ENCODE data around the gene NEURL3. TPM values are rescaled to one million over a fixed set of nuclear protein-coding genes. Genes with fewer than 3 reads are reported as not detected.

The NEURL3 gene
- total and polyA plus RNA-seq, 2 experiments from 2014 or later: not detected

GRCh38 chr2:96524482-96525210 lies 19.5 kb upstream of the NEURL3 start:
- TF ChIP-seq EZH2 (IDR thresholded peaks at IDR 0.05; ENCODE audit: insufficient read depth, poor library complexity, severe bottlenecking) (no peak), EZH2phosphoT487 (IDR thresholded peaks at IDR 0.05; ENCODE audit: insufficient read depth, low read depth) (no peak)
- 70 to 74% methylated on average over 15 of the region's 15 CpGs for WGBS, 2 experiments (ENCODE audit: low coverage in 1 of 2, low lambda C conversion rate in 2 of 2, missing lambda C conversion rate in 2 of 2)
- Histone ChIP-seq H3K27me3 (replicated peaks; ENCODE audit: insufficient read depth) (no peaks in the 10 kb centered on the region), H3K9me3 (ENCODE audit: low read depth) (no peaks in the 10 kb centered on the region), H3K9ac (no peak overlapping the region), H3K27ac (no peak overlapping the region), H3K9me2 (ENCODE audit: insufficient read depth) (no peaks in the 10 kb centered on the region), H3K4me1 (ENCODE audit: insufficient read depth) (peaks cover 18% of the 10 kb centered on the region), H2AFZ (no peak overlapping the region), H4K20me1 (ENCODE audit: insufficient read depth) (no peaks in the 10 kb centered on the region), H3K36me3 (ENCODE audit: low read depth) (no peaks in the 10 kb centered on the region), H3F3A (ENCODE audit: insufficient read depth) (peaks cover 5% of the 10 kb centered on the region; the same call in 1 of the 2 replicates), H3K79me2 (ENCODE audit: insufficient read depth) (no peaks in the 10 kb centered on the region), H3K4me3 (no peak overlapping the region), H3K4me2 (ENCODE audit: unreplicated experiment) (peak overlapping the region; percentile 65)
- no peak for DNase-seq
- in situ Hi-C loops (cut with MboI): loop anchor here (25.0 kb wide), 2 partner anchors 237 to 512 kb away; no protein-coding TSS in a partner anchor

- Histone ChIP-seq H2AFZ (no peak overlapping the region), H3K4me2 (ENCODE audit: unreplicated experiment) (peak overlapping the region; percentile 65), H3K27ac (0 out of 2 replicates have a peak overlapping the region, but pooled peaks have one; percentile 16), H3K9ac (0 out of 2 replicates have a peak overlapping the region, but pooled peaks have one; percentile 8), H3K27me3 (replicated peaks; ENCODE audit: insufficient read depth) (no peaks in the 10 kb centered on the region), H3K36me3 (ENCODE audit: low read depth) (no peaks in the 10 kb centered on the region), H3K4me3 (no peak overlapping the region), H3K79me2 (ENCODE audit: insufficient read depth) (no peaks in the 10 kb centered on the region), H3K9me3 (ENCODE audit: low read depth) (no peaks in the 10 kb centered on the region), H3K9me2 (ENCODE audit: insufficient read depth) (no peaks in the 10 kb centered on the region), H3K4me1 (ENCODE audit: insufficient read depth) (peaks cover 18% of the 10 kb centered on the region), H4K20me1 (ENCODE audit: insufficient read depth) (no peaks in the 10 kb centered on the region), H3F3A (ENCODE audit: insufficient read depth) (peaks cover 5% of the 10 kb centered on the region; the same call in 1 of the 2 replicates)
- in situ Hi-C loops (cut with MboI): loop anchor here (25.0 kb wide), 2 partner anchors 237 to 512 kb away; no protein-coding TSS in a partner anchor
- TF ChIP-seq EZH2phosphoT487 (IDR thresholded peaks at IDR 0.05; ENCODE audit: insufficient read depth, low read depth): no peak
- no peak for TF ChIP-seq EZH2 (IDR thresholded peaks at IDR 0.05; ENCODE audit: insufficient read depth, poor library complexity, severe bottlenecking)
- 2 to 5% methylated on average over 11 of the region's 11 CpGs for WGBS, 2 experiments (ENCODE audit: low coverage in 1 of 2, low lambda C conversion rate in 2 of 2, missing lambda C conversion rate in 2 of 2)
- peak; percentile 83 for DNase-seq
Measured at GRCh38 chr2:96523659-96524481, 18.7 kb upstream of the NEURL3 start.

GRCh38 chr2:96522304-96523203 lies 17.4 kb upstream of the NEURL3 start:
- in situ Hi-C loops (cut with MboI): loop anchor here (25.0 kb wide), 2 partner anchors 235 to 510 kb away; no protein-coding TSS in a partner anchor
- peaks cover 5% of the 10 kb centered on the region; the same call in 1 of the 2 replicates for H3F3A ChIP-seq (ENCODE audit: insufficient read depth)
- no peak overlapping the region for H3K9ac ChIP-seq
- H4K20me1 ChIP-seq (ENCODE audit: insufficient read depth): no peaks in the 10 kb centered on the region
- H3K9me2 ChIP-seq (ENCODE audit: insufficient read depth): no peaks in the 10 kb centered on the region
- no peaks in the 10 kb centered on the region for H3K36me3 ChIP-seq (ENCODE audit: low read depth)
- WGBS, 2 experiments (ENCODE audit: low coverage in 1 of 2, low lambda C conversion rate in 2 of 2, missing lambda C conversion rate in 2 of 2): 63 to 65% methylated on average over 9 of the region's 9 CpGs
- peaks cover 12% of the 10 kb centered on the region for H3K4me1 ChIP-seq (ENCODE audit: insufficient read depth)
- no peak for DNase-seq
- TF ChIP-seq EZH2 (IDR thresholded peaks at IDR 0.05; ENCODE audit: insufficient read depth, poor library complexity, severe bottlenecking) (no peak), EZH2phosphoT487 (IDR thresholded peaks at IDR 0.05; ENCODE audit: insufficient read depth, low read depth) (no peak)
- H3K4me3 ChIP-seq: no peak overlapping the region
- no peaks in the 10 kb centered on the region for H3K9me3 ChIP-seq (ENCODE audit: low read depth)
- H3K4me2 ChIP-seq (ENCODE audit: unreplicated experiment): no peak overlapping the region
- no peak overlapping the region for H3K27ac ChIP-seq
- no peak overlapping the region for H2AFZ ChIP-seq
- H3K27me3 ChIP-seq (replicated peaks; ENCODE audit: insufficient read depth): no peaks in the 10 kb centered on the region
- H3K79me2 ChIP-seq (ENCODE audit: insufficient read depth): no peaks in the 10 kb centered on the region

Data from GM23248 (cell line).